ENCODE data around the gene CDK9.

The CDK9 gene

DNA sequence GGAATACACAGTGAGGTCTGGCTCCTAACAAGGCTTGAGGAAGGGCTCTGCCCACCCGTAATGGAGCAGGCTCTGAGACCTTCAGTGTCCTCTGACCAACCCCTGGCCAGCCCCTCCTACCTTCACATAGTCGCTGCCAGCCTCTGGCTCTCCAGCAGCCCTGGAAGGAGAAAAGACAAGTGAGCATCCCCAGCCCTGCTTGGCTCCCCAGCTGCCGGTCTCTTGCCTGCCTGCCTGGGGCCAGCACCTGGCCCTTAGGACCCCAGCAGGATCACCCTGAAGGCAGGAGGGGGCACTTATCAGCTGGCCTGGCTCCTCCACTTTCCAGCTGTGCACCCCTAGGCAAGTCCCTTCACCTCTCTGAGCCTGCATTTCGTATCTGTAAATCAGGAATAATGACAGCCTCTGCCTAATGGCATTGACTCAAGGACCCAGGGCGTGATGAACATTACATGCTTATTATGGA lies 24.3 kb upstream of the CDK9 start:
- no peaks in the 10 kb centered on the region for H3K36me3 ChIP-seq (ENCODE audit: control insufficient read depth, insufficient read depth, low read length)
- no peak overlapping the region for H3K27ac ChIP-seq (ENCODE audit: low read length)
- no peak for DNase-seq (ENCODE audit: low read depth, low spot score)
- H3K4me1 ChIP-seq (ENCODE audit: control insufficient read depth, insufficient read depth, low read length), result peaks cover 6% of the 10 kb centered on the region; the same call in 1 of the 2 replicates
- no CpG with 5 or more reads among the region's 5 CpGs for WGBS (ENCODE audit: insufficient coverage, insufficient read length)
- H3K9me3 ChIP-seq (ENCODE audit: control insufficient read depth, insufficient read depth, low read length), result no peaks in the 10 kb centered on the region
- no peaks in the 10 kb centered on the region for H3K27me3 ChIP-seq (ENCODE audit: control insufficient read depth, insufficient read depth, low read length)
- no peak overlapping the region for H3K4me3 ChIP-seq (ENCODE audit: low read length)

DNA sequence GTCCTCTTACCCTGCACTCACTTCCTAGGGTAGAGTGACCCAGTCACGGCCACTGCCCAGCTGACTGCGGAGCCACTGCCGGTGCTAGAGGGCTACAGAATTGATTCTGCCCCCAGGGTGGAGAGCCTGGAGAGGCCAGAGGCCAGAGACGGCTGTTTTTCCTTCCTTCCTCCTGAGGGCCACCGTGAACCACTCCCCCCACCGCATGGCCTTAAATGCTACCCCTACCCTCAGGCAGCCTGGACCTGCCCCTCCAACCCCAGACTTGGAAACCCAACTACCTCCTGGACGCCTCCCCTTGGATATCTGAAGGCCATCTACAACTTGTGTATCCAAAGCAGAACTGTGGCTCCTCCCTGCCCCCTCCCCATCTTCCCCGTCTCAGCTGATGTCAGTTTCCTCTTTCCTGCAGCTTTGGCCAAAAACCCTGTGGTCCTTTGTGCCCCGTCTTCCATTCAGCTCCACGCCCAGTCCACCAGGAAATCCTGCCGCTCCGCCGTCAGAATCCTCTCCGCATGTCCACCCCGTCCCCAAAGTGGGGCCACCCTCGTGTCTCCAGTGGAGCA lies 23.6 kb upstream of the CDK9 start:
- Histone ChIP-seq H3K36me3 (ENCODE audit: control insufficient read depth, insufficient read depth, low read length) (no peaks in the 10 kb centered on the region), H3K27ac (ENCODE audit: low read length) (no peak overlapping the region)
- WGBS (ENCODE audit: insufficient coverage, insufficient read length), result no CpG with 5 or more reads among the region's 16 CpGs

DNA sequence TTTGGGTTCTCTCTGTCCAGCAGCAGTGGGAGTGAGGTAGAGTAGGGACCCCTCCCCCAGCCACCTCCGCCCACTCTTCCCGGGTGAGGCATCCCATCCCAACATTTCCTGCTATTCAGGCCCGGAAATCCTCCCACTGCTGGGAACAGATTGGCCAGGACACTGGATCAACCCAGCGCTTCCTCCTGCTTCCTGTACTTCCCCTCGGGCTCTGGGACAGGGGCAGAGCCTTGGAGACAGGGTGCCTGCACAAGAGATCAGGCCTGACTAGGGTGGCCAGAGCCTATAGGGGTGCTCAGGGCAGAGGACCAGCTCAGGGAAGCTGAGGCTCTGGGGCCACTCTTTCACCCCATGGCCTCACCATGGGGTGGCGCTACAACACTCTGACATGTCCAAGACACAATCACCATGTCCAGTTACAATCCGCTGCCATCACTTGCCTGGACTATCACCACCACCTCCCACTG lies 21.9 kb upstream of the CDK9 start:
- no peaks in the 10 kb centered on the region for H3K27me3 ChIP-seq (ENCODE audit: control insufficient read depth, insufficient read depth, low read length)
- H3K9me3 ChIP-seq (ENCODE audit: control insufficient read depth, insufficient read depth, low read length), result no peaks in the 10 kb centered on the region
- H3K4me3 ChIP-seq (ENCODE audit: low read length), result no peak overlapping the region
- H3K4me1 ChIP-seq (ENCODE audit: control insufficient read depth, insufficient read depth, low read length), result peaks cover 6% of the 10 kb centered on the region; the same call in 1 of the 2 replicates
- no CpG with 5 or more reads among the region's 7 CpGs for WGBS (ENCODE audit: insufficient coverage, insufficient read length)
- no peak for DNase-seq (ENCODE audit: low read depth, low spot score)
- H3K27ac ChIP-seq (ENCODE audit: low read length), result no peak overlapping the region
- H3K36me3 ChIP-seq (ENCODE audit: control insufficient read depth, insufficient read depth, low read length), result no peaks in the 10 kb centered on the region

More for the DNA sequence above, 23.6 kb upstream of the CDK9 start:
- no peaks in the 10 kb centered on the region for H3K27me3 ChIP-seq (ENCODE audit: control insufficient read depth, insufficient read depth, low read length)
- no peak overlapping the region for H3K4me3 ChIP-seq (ENCODE audit: low read length)
- no peak for DNase-seq (ENCODE audit: low read depth, low spot score)
- H3K9me3 ChIP-seq (ENCODE audit: control insufficient read depth, insufficient read depth, low read length), result no peaks in the 10 kb centered on the region
- H3K4me1 ChIP-seq (ENCODE audit: control insufficient read depth, insufficient read depth, low read length), result peaks cover 6% of the 10 kb centered on the region; the same call in 1 of the 2 replicates

DNA sequence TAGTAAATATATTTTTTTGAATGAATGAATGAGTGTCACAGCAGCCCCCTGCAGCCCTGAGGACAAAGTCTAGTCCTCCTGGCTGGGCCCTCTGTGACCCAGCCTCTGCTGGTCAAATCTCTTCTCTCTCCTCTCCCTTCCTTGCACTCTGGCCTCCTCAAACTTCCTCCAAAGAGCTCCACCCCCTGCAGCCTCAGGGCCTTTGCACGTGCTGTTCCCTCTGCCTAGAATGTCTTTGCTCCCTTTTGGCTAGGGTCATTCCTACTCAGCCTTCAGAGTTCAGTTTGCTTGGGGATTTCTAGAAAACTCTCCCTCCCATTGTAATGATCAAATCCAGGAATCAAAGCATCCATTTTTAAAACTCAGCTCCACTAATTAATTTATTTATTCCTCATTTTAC lies 20.4 kb upstream of the CDK9 start:
- H3K36me3 ChIP-seq (ENCODE audit: control insufficient read depth, insufficient read depth, low read length), result no peaks in the 10 kb centered on the region
- WGBS (ENCODE audit: insufficient coverage, insufficient read length), result no CpG with 5 or more reads among the region's 1 CpG
- H3K27me3 ChIP-seq (ENCODE audit: control insufficient read depth, insufficient read depth, low read length), result no peaks in the 10 kb centered on the region
- H3K9me3 ChIP-seq (ENCODE audit: control insufficient read depth, insufficient read depth, low read length), result no peaks in the 10 kb centered on the region
- no peak overlapping the region for H3K27ac ChIP-seq (ENCODE audit: low read length)
- peaks cover 11% of the 10 kb centered on the region for H3K4me1 ChIP-seq (ENCODE audit: control insufficient read depth, insufficient read depth, low read length)
- no peak overlapping the region for H3K4me3 ChIP-seq (ENCODE audit: low read length)
- no peak for DNase-seq (ENCODE audit: low read depth, low spot score)

DNA sequence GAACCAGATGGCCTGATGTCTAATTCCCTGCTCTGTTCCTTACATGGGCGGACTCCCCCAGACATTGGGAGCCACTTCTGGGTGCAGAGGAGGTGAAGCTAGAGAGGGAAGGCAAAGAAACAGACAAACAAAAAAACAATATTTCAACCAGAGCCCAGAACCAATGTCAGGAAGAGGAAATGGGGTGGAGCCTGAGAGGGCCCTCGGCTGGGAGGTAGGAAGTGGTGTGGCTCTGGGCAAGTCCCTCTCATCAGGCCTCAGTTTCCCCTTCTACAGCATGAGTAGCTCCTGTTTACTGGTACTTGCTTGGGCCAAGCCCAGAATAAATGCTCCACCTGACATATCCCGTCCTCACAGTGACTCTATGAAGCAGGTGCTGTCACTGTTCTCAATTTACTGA lies 18.4 kb upstream of the CDK9 start:
- WGBS (ENCODE audit: insufficient coverage, insufficient read length), result no CpG with 5 or more reads among the region's 3 CpGs

DNA sequence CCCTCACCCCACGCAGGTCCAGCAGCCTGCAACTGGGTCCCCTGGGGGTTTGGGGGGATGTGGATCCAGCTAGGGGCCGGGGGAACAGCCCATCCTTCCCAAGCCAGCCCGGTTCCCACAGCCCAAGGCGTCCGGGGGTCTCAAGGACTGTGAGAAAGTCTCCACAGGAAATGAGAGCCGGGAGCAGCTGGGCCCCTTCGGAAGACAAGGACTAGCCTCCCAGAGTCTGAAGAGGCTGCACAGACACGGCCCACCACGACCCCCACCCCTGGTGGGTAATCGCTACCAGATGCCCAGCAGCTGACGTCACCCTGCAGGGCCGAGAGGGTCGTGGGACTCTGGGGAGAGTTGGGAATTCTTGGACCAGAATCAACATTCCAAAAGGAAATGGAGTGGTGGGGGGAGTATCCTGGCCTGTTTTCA lies 17.9 kb upstream of the CDK9 start:
- no peak for DNase-seq (ENCODE audit: low read depth, low spot score)
- Histone ChIP-seq H3K36me3 (ENCODE audit: control insufficient read depth, insufficient read depth, low read length) (no peaks in the 10 kb centered on the region), H3K27ac (ENCODE audit: low read length) (no peak overlapping the region), H3K9me3 (ENCODE audit: control insufficient read depth, insufficient read depth, low read length) (no peaks in the 10 kb centered on the region), H3K4me3 (ENCODE audit: low read length) (no peak overlapping the region), H3K4me1 (ENCODE audit: control insufficient read depth, insufficient read depth, low read length) (peaks cover 7% of the 10 kb centered on the region), H3K27me3 (ENCODE audit: control insufficient read depth, insufficient read depth, low read length) (no peaks in the 10 kb centered on the region)
- WGBS (ENCODE audit: insufficient coverage, insufficient read length), result no CpG with 5 or more reads among the region's 13 CpGs

More for the DNA sequence above, 18.4 kb upstream of the CDK9 start:
- no peaks in the 10 kb centered on the region for H3K9me3 ChIP-seq (ENCODE audit: control insufficient read depth, insufficient read depth, low read length)
- no peaks in the 10 kb centered on the region for H3K27me3 ChIP-seq (ENCODE audit: control insufficient read depth, insufficient read depth, low read length)
- DNase-seq (ENCODE audit: low read depth, low spot score), result no peak
- H3K4me3 ChIP-seq (ENCODE audit: low read length), result no peak overlapping the region
- peaks cover 7% of the 10 kb centered on the region for H3K4me1 ChIP-seq (ENCODE audit: control insufficient read depth, insufficient read depth, low read length)
- no peak overlapping the region for H3K27ac ChIP-seq (ENCODE audit: low read length)
- H3K36me3 ChIP-seq (ENCODE audit: control insufficient read depth, insufficient read depth, low read length), result no peaks in the 10 kb centered on the region

DNA sequence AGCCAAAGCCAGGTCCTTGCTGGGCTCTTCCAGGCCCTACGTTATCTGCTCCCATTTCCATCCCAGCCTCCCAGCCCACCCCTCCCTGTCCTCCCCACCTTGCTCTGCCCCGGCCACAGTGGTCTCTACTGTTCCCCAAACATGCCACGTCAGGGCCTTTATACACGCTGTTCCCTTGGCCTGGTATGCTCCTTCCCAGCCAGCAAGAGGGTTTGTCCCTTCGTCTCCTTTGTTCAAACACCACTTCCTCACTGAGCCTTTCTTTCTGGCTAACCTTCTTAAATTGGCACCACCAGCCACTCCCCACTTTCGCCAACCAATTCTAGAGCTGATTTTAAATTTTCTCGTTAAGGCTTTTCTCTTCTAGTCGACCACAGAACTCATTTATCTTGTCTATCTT lies 17.1 kb upstream of the CDK9 start:
- no CpG with 5 or more reads among the region's 8 CpGs for WGBS (ENCODE audit: insufficient coverage, insufficient read length)
- no peak overlapping the region for H3K27ac ChIP-seq (ENCODE audit: low read length)
- no peaks in the 10 kb centered on the region for H3K9me3 ChIP-seq (ENCODE audit: control insufficient read depth, insufficient read depth, low read length)
- H3K27me3 ChIP-seq (ENCODE audit: control insufficient read depth, insufficient read depth, low read length), result no peaks in the 10 kb centered on the region
- H3K4me1 ChIP-seq (ENCODE audit: control insufficient read depth, insufficient read depth, low read length), result peaks cover 7% of the 10 kb centered on the region
- no peaks in the 10 kb centered on the region for H3K36me3 ChIP-seq (ENCODE audit: control insufficient read depth, insufficient read depth, low read length)
- no peak overlapping the region for H3K4me3 ChIP-seq (ENCODE audit: low read length)
- DNase-seq (ENCODE audit: low read depth, low spot score), result no peak

DNA sequence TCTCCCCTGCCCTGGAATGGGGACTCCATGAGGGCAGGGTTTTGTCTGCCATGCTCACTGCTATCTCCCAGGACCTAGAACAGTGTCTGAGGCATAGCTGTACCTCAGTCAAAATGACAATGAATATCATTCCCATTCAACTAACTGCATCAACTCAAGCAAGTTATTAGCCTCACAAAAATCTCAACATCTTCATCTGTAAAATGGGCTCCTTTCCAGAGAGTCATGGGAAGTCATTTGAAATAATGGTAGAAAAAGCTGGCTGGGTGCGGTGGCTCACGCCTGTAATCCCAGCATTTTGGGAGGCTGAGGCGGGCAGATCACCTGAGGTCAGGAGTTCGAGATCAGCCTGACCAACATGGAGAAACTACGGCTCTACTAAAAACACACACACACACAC lies 16.7 kb upstream of the CDK9 start:
- Histone ChIP-seq H3K36me3 (ENCODE audit: control insufficient read depth, insufficient read depth, low read length) (no peaks in the 10 kb centered on the region), H3K27me3 (ENCODE audit: control insufficient read depth, insufficient read depth, low read length) (no peaks in the 10 kb centered on the region), H3K9me3 (ENCODE audit: control insufficient read depth, insufficient read depth, low read length) (no peaks in the 10 kb centered on the region), H3K27ac (ENCODE audit: low read length) (no peak overlapping the region), H3K4me3 (ENCODE audit: low read length) (no peak overlapping the region), H3K4me1 (ENCODE audit: control insufficient read depth, insufficient read depth, low read length) (peaks cover 7% of the 10 kb centered on the region)
- WGBS (ENCODE audit: insufficient coverage, insufficient read length), result no CpG with 5 or more reads among the region's 5 CpGs
- DNase-seq (ENCODE audit: low read depth, low spot score), result no peak

DNA sequence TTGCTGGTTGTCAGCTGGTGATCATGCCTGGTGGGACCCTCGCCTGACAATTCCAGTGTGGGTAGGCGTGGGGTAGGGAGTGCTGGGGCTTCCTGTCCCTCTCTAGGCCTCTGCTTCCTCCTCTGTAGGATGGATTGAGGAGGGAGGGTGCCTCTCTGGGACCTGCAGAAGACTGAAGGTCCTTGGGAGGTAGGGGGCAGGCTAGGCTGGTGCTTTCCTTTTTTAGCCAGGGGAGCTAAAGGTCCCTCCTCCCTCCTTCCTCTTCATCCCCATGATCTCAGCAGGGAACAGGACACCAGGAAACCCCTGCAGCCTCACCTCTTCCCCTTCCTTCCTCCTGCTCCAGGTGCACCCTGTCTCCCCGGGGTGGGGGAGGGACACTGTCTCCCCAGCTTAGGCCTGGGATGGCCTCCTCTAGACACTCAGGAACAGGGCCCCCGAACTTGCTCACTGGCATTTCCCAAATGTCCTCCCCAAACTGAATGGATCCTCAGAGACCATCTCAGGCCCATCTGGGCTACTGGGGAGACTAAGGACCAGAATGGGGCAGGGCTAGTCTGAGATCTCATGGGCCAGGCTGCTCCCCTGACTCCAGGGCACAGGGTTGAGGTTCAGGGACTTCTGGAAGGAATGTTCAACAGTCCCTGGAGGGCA lies 15.8 kb upstream of the CDK9 start:
- WGBS (ENCODE audit: insufficient coverage, insufficient read length), result no CpG with 5 or more reads among the region's 4 CpGs
- Histone ChIP-seq H3K9me3 (ENCODE audit: control insufficient read depth, insufficient read depth, low read length) (no peaks in the 10 kb centered on the region), H3K36me3 (ENCODE audit: control insufficient read depth, insufficient read depth, low read length) (no peaks in the 10 kb centered on the region), H3K27ac (ENCODE audit: low read length) (no peak overlapping the region), H3K4me1 (ENCODE audit: control insufficient read depth, insufficient read depth, low read length) (peaks cover 7% of the 10 kb centered on the region), H3K4me3 (ENCODE audit: low read length) (no peak overlapping the region), H3K27me3 (ENCODE audit: control insufficient read depth, insufficient read depth, low read length) (no peaks in the 10 kb centered on the region)
- DNase-seq (ENCODE audit: low read depth, low spot score), result no peak

DNA sequence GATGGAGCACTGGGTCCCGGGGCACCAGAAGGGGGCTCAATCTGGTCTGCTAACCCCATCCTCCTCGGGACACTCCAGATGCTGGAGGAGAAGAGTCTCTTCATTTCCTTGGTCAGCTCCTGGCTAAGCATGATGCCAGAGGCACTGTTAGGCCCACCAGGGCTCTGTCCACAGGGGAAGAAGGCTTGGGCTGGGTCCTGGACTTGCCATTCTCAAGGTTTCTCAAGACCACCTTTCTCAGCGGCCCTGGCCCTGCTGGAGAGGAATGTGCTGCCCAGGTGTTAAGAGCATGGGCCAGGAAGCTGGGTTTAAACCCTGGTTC lies 15.3 kb upstream of the CDK9 start:
- WGBS (ENCODE audit: insufficient coverage, insufficient read length), result no CpG with 5 or more reads among the region's 3 CpGs
- H3K27me3 ChIP-seq (ENCODE audit: control insufficient read depth, insufficient read depth, low read length), result no peaks in the 10 kb centered on the region
- H3K4me1 ChIP-seq (ENCODE audit: control insufficient read depth, insufficient read depth, low read length), result peaks cover 7% of the 10 kb centered on the region
- H3K4me3 ChIP-seq (ENCODE audit: low read length), result no peak overlapping the region; the same call in 1 of the 2 replicates
- H3K36me3 ChIP-seq (ENCODE audit: control insufficient read depth, insufficient read depth, low read length), result no peaks in the 10 kb centered on the region
- no peaks in the 10 kb centered on the region for H3K9me3 ChIP-seq (ENCODE audit: control insufficient read depth, insufficient read depth, low read length)
- no peak for DNase-seq (ENCODE audit: low read depth, low spot score)
- no peak overlapping the region for H3K27ac ChIP-seq (ENCODE audit: low read length)

All from iPS DF 6.9 (cell line).